ENCODE data around the gene TCERG1L. TPM values are rescaled to one million over a fixed set of nuclear protein-coding genes. Genes with fewer than 3 reads are reported as not detected.

TCERG1L gene
- total and polyA plus RNA-seq, 2 experiments from 2014 or later: not detected

DNA sequence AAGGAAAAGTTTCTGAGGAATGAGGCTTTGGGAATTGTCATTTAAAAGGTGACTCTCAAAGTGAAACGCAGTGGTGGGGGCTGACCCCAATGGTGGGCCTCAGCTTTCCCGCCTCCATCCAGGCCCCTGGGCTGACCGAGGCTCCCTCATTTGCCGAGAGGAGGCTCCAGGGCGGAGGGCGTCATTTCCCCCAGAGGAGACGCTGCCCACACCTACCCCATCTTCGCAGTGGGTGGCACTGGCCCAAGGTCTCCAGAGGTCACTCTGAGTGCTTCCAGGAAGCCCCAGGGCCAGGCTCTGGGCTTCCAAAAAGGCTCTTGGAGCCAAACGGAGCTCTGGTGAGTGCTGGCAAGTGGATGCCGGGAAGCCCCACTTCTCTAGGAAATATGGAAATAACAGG, 38.0 kb downstream of the TCERG1L start:
- Histone ChIP-seq H3K79me2 (ENCODE audit: insufficient read depth) (no peaks in the 10 kb centered on the region), H4K20me1 (ENCODE audit: insufficient read depth) (no peaks in the 10 kb centered on the region), H3K27ac (no peak overlapping the region), H3F3A (ENCODE audit: insufficient read depth) (no peaks in the 10 kb centered on the region), H2AFZ (no peak overlapping the region), H3K36me3 (ENCODE audit: low read depth) (no peaks in the 10 kb centered on the region), H3K9me2 (ENCODE audit: insufficient read depth) (no peaks in the 10 kb centered on the region), H3K4me2 (ENCODE audit: unreplicated experiment) (no peak overlapping the region), H3K9me3 (ENCODE audit: low read depth) (no peaks in the 10 kb centered on the region), H3K4me1 (ENCODE audit: insufficient read depth) (no peaks in the 10 kb centered on the region), H3K9ac (no peak overlapping the region), H3K27me3 (replicated peaks; ENCODE audit: insufficient read depth) (no peaks in the 10 kb centered on the region), H3K4me3 (no peak overlapping the region)
- DNase-seq: no peak
- no peak for TF ChIP-seq EZH2 (IDR thresholded peaks at IDR 0.05; ENCODE audit: insufficient read depth, poor library complexity, severe bottlenecking)
- TF ChIP-seq EZH2phosphoT487 (IDR thresholded peaks at IDR 0.05; ENCODE audit: insufficient read depth, low read depth): no peak
- in situ Hi-C loops (cut with MboI): no loop called here
- 43 to 46% methylated on average over 10 of the region's 10 CpGs for WGBS, 2 experiments (ENCODE audit: low coverage in 1 of 2, low lambda C conversion rate in 2 of 2, missing lambda C conversion rate in 2 of 2)

DNA sequence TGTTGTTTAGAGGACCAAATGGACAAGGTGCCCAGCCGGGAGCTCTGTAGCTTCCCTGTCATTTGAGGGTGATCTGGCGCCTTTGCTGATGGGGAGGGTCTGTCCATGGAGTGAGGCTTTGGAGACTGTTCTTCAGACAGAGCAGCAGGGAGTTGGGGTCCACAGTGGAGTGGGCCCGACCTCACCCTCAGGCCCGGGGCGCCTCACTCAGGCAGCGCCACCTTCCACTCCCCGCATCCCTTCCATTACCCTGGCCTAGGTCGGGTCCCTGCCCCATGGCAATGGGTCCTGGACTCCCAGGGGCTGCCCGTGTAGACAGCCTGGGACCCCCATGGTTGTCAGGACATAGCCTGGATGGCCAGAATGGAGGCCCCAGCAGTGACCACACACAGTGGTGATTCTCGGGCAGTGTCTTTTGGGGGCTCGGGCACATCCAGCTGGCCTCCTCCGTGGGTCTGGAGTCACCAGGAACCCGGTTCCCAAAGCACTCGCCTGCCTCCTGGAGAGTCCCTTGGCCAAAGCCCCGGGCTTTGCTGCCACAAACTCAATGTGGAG, 38.5 kb downstream of the TCERG1L start:
- no peak overlapping the region for H2AFZ ChIP-seq
- WGBS, 2 experiments (ENCODE audit: low coverage in 1 of 2, low lambda C conversion rate in 2 of 2, missing lambda C conversion rate in 2 of 2): 40 to 49% methylated on average over 12 to 14 of the region's 15 CpGs
- no peaks in the 10 kb centered on the region for H3K9me2 ChIP-seq (ENCODE audit: insufficient read depth)
- TF ChIP-seq EZH2phosphoT487 (IDR thresholded peaks at IDR 0.05; ENCODE audit: insufficient read depth, low read depth) (no peak), EZH2 (IDR thresholded peaks at IDR 0.05; ENCODE audit: insufficient read depth, poor library complexity, severe bottlenecking) (no peak)
- no peak overlapping the region for H3K27ac ChIP-seq
- H3K4me2 ChIP-seq (ENCODE audit: unreplicated experiment): no peak overlapping the region
- no peak overlapping the region for H3K4me3 ChIP-seq
- DNase-seq: no peak
- H3K9ac ChIP-seq: no peak overlapping the region
- H3K79me2 ChIP-seq (ENCODE audit: insufficient read depth): no peaks in the 10 kb centered on the region
- no peaks in the 10 kb centered on the region for H3K9me3 ChIP-seq (ENCODE audit: low read depth)
- H3K36me3 ChIP-seq (ENCODE audit: low read depth): no peaks in the 10 kb centered on the region
- H3K4me1 ChIP-seq (ENCODE audit: insufficient read depth): no peaks in the 10 kb centered on the region
- in situ Hi-C loops (cut with MboI): no loop called here
- no peaks in the 10 kb centered on the region for H4K20me1 ChIP-seq (ENCODE audit: insufficient read depth)
- no peaks in the 10 kb centered on the region for H3F3A ChIP-seq (ENCODE audit: insufficient read depth)
- no peaks in the 10 kb centered on the region for H3K27me3 ChIP-seq (replicated peaks; ENCODE audit: insufficient read depth)

DNA sequence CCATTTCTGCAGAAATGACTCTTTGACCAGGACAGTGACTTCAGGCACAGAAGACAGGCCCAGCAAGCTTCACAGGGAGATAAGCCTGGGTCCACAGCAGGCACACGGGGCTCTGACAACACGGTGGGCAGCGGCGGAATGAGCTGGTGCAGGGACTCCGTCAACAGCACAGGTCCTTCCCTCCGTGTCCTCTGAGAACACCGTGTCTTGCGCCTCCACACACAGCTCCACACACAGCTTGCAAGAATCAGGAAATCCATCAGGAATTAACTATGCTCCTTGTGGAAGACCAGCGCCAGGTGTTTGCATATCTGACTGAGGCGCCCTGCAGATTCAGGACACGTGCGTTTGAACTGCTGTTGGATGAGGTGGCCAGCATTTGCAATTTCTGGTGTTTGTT, 39.6 kb downstream of the TCERG1L start:
- DNase-seq: no peak
- no peaks in the 10 kb centered on the region for H3K9me3 ChIP-seq (ENCODE audit: low read depth)
- H3K79me2 ChIP-seq (ENCODE audit: insufficient read depth): no peaks in the 10 kb centered on the region
- in situ Hi-C loops (cut with MboI): no loop called here
- H3K4me2 ChIP-seq (ENCODE audit: unreplicated experiment): no peak overlapping the region
- H3K27me3 ChIP-seq (replicated peaks; ENCODE audit: insufficient read depth): no peaks in the 10 kb centered on the region
- no peaks in the 10 kb centered on the region for H3K36me3 ChIP-seq (ENCODE audit: low read depth)
- no peaks in the 10 kb centered on the region for H3K9me2 ChIP-seq (ENCODE audit: insufficient read depth)
- H3F3A ChIP-seq (ENCODE audit: insufficient read depth): no peaks in the 10 kb centered on the region
- WGBS, 2 experiments (ENCODE audit: low coverage in 1 of 2, low lambda C conversion rate in 2 of 2, missing lambda C conversion rate in 2 of 2): 52 to 58% methylated on average over 12 of the region's 12 CpGs
- no peaks in the 10 kb centered on the region for H4K20me1 ChIP-seq (ENCODE audit: insufficient read depth)
- no peak overlapping the region for H3K9ac ChIP-seq
- no peak overlapping the region for H2AFZ ChIP-seq
- H3K4me1 ChIP-seq (ENCODE audit: insufficient read depth): no peaks in the 10 kb centered on the region
- no peak for TF ChIP-seq EZH2phosphoT487 (IDR thresholded peaks at IDR 0.05; ENCODE audit: insufficient read depth, low read depth)
- TF ChIP-seq EZH2 (IDR thresholded peaks at IDR 0.05; ENCODE audit: insufficient read depth, poor library complexity, severe bottlenecking): no peak
- no peak overlapping the region for H3K4me3 ChIP-seq
- no peak overlapping the region for H3K27ac ChIP-seq

DNA sequence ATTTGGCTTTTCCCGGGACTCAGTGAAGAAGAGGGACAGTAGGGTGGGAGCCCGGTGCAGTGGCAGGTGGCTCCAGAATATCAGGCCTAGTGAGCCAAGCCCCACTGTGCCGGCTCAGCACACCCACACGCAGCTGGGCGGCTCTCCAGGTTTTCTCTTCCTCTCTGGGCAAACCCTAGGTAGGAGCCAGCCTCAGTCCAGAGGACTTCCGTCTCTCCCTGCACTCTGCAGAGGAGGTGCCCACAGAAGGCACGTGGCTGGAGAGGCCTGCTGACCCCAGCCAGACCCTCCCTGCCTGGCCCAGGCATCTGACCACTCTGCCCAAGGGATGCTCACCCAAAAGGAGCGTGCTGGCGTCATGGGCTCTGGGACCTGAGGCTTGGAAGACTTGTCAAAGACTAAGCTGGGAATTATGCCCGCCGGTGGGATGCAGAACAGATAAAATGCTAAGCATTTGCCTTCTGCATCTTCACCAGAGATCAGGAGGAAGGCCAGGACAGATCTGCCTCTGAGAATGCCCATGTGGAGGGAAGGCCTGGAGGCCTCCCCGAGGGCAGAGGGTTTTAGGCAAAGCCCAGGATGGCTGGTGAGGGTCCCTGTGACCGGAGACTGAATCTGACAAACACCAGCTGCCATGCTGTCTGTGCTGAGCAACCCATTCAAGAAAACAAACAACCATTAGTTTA, 40.2 kb downstream of the TCERG1L start:
- TF ChIP-seq EZH2phosphoT487 (IDR thresholded peaks at IDR 0.05; ENCODE audit: insufficient read depth, low read depth) (no peak), EZH2 (IDR thresholded peaks at IDR 0.05; ENCODE audit: insufficient read depth, poor library complexity, severe bottlenecking) (no peak)
- in situ Hi-C loops (cut with MboI): no loop called here
- H3K9ac ChIP-seq: no peak overlapping the region
- DNase-seq: no peak
- no peaks in the 10 kb centered on the region for H3K4me1 ChIP-seq (ENCODE audit: insufficient read depth)
- WGBS, 2 experiments (ENCODE audit: low coverage in 1 of 2, low lambda C conversion rate in 2 of 2, missing lambda C conversion rate in 2 of 2): 28 to 33% methylated on average over 12 to 13 of the region's 13 CpGs
- H3K9me2 ChIP-seq (ENCODE audit: insufficient read depth): no peaks in the 10 kb centered on the region
- no peaks in the 10 kb centered on the region for H3K9me3 ChIP-seq (ENCODE audit: low read depth)
- H3K4me2 ChIP-seq (ENCODE audit: unreplicated experiment): no peak overlapping the region
- no peak overlapping the region for H3K27ac ChIP-seq
- H3F3A ChIP-seq (ENCODE audit: insufficient read depth): no peaks in the 10 kb centered on the region
- H3K79me2 ChIP-seq (ENCODE audit: insufficient read depth): no peaks in the 10 kb centered on the region
- H3K27me3 ChIP-seq (replicated peaks; ENCODE audit: insufficient read depth): no peaks in the 10 kb centered on the region
- no peaks in the 10 kb centered on the region for H4K20me1 ChIP-seq (ENCODE audit: insufficient read depth)
- H2AFZ ChIP-seq: no peak overlapping the region
- no peak overlapping the region for H3K4me3 ChIP-seq
- H3K36me3 ChIP-seq (ENCODE audit: low read depth): no peaks in the 10 kb centered on the region
